HG03095 (cell line): ENCODE measurements around the gene ABITRAM.
"Not testable (repeated sequence)": the region's sequence is repeated elsewhere in the genome, so short reads cannot be mapped to it uniquely, and the experiment has no call there.

ENCODE experiments used
- ATAC-seq: cut with Tn5 transposase; IDR thresholded peaks from one replicate; pipeline ENCODE4 v1.9.1; 2021; ENCODE audit warnings: moderate library complexity; ENCODE audit not compliant: unreplicated experiment

The ABITRAM gene, protein sequence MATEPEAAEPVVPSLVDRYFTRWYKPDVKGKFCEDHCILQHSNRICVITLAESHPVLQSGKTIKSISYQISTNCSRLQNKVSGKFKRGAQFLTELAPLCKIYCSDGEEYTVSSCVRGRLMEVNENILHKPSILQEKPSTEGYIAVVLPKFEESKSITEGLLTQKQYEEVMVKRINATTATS

DNA sequence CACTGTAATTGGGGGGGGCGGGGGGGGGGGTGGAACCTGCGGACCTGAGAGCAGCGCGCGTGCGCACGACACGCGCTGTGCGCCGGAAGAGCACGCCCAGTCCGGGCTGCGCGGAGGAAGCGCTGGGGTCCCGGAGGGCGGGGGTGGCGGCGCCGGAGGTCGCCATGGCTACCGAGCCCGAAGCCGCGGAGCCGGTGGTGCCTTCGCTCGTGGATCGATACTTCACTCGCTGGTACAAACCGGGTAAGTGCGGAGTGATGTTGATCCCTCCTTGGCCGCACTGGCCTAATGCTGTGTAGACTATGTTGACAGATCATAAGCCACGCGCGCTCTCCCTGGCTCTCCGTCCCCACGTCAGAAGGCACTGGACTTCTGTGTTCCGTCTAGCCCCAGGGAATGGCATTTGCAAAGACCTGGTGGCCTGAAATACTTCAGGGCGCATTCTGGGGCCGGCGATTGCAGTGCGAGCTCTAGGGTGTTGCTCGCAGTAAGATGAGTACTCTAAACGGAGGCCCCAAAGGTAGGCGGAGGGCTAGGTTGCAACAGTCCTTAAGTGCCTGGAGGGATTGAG, at the start of gene ABITRAM:
Gene ABITRAM (plus strand): TSS at position 78 of the 571 bp plus-strand sequence. CDS start 87 bp downstream, at position 165.
- peak; percentile 76 for ATAC-seq

DNA sequence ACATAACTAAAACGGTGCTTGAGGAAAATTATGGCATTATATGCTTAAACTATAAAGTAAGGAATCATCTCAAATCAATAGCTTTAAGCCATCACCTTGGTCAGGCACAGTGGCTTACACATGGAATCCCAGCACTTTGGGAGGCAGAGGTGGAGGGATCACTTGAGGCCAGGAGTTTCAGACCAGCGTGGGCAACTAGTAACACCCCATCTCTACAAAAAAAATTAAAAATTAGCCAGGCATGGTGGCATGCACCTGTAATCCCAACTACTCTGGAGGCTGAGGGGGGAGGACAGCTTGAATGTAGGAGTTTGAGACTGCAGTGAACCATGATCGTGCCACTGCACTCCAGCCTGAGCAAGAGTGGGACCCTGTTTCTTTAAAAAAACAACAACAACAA, 49.5 kb upstream of the ABITRAM start:
- ATAC-seq, result no peak

DNA sequence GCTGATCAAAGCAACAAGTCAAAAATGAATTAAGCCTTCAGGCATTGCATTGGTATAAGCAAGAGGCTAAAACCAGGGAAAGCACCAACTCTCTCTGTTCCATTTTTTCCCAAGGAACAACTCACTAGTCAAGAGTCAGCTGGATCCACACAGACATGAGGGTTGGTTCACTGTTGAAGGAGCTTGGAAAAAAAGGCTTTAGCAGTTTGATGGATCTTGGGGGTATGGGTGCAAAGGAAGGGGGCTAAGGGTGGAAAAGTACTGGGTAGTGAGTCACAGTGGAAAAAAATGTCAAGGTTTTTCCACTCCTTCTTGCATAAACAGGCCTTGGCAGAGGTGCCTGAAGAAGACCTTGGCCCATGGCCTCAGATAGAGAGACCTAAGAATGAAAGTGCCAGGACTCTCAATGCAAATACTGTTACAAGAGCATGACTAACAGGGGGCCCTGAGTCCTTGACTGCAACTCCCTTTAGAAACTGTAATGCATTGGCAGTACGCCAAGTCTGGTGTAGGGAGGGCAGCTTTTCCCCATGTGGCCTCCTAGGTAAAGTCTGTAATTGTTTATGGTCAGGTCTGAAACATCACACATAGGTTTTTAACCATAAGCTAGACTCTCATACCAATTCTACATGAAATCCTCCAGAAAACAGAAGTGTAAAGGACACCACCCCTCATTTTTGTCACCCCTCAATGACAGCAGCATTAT, 48.4 kb upstream of the ABITRAM start:
- ATAC-seq, result peak; percentile 99

DNA sequence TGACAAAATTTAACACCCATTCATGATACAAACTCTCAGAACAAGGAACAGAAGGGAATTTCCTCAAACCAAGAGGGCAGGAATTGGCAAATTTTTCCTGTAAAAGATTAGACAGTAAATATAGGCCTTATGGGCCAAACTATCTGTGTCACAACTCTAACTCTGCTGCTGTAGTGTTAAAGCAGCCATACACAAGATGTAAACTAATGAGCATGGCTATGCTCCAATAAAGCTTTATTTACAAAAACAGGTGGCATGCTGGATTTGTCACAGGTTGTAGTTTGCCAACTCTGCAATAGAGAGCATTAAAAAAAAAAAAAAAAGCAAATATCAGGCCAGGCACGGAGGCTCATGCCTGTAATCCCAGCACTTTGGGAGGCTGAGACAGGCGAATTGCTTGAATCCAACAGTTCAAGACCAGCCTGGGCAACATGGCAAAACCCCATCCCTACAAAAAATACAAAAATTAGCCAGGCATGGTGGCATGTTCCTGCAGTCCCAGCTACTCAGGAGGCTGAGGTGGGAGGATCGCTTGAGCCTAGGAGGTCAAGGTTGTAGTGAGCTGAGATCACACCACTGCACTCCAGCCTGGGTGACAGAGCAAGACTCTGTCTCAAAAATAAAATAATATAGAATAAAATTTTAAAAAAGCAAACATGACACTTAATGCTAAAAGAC, 47.5 kb upstream of the ABITRAM start:
- not testable (repeated sequence) for ATAC-seq

DNA sequence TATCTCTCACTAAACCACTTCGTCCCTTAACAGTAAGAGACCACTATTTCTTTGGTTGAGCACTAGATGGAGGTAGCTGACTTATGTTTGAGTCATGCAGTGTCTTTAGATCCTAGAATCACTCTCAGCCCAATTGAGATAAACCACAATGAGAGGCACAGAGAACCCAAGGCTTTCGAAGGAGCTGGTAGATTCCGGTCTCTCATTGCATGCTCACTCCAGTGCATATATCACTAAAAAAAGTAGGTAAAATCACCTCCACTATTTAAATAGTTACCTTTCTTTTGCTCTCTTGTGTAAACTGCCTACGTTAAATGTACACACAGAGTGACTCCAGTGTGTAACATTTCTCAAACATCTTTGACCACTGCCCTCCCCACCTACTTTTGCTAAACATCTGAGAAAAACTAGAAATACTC, 44.5 kb upstream of the ABITRAM start:
- ATAC-seq, result no peak

DNA sequence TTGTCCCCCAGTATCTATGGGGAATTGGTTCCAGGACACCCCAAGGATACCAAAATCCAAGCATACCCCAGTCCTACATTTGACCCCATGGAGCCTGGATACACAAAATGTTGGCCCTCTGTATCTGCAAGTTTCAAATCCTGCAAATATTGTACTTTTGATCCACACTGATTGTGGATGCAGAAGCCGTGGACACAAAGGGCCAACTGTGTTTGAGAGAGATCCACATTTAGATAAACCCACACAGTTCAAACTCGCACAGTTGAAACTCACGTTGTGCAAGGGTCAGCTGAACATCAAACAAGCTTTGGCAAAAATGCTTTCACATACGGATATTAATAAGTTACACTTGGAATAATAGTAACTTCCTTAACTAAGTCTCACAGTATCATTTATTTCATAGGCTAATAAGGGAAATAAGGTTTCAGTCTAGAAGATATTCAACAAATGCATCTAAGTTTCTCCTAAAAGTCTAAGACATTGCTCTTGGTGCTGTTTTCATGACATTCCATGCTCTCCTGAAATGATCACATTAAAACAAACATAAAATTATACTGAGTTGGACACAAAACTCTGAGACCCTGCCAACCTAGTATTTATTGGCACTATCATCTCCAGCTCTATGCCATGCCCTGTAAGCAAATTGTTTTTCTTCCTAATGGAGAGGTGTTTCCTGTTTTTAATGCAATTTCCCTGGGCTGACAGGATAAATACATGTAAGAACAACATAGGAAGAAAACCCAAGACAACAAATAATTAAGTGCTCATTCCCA, 39.8 kb upstream of the ABITRAM start:
- ATAC-seq, result no peak

DNA sequence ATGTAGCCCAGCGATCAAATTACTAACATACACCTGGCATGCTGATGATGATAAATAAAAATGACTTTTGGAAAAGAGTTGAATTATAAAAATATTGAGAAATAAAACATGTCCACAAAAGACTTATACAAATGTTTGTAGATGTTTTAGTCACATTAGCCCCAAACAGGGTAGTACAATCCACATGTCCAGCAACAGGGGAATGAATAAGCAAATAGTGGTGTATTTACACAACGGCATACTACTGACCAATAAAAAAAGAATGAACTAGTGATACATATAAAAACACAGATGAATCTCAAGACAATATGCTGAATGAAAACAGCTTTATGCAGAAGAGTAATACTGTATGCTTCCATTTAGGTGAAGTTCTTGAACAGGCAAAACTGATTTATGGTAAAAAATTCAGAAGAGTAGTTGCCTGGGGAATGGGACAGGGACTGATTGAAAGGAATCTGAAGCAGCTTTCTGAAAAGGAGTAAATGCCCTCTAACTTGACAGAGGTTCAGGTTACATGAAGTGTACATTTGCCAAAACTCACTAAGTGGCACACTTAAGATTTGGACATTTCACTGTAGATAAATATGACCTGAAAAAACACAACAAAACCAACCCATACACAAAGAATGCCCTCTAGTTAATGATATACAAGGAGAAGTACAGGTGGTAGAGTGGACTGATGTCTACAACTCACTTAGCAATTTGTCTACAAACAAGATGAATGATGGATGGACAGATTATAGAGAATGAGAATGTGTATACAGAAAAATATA, 36.7 kb upstream of the ABITRAM start:
- ATAC-seq, result no peak

DNA sequence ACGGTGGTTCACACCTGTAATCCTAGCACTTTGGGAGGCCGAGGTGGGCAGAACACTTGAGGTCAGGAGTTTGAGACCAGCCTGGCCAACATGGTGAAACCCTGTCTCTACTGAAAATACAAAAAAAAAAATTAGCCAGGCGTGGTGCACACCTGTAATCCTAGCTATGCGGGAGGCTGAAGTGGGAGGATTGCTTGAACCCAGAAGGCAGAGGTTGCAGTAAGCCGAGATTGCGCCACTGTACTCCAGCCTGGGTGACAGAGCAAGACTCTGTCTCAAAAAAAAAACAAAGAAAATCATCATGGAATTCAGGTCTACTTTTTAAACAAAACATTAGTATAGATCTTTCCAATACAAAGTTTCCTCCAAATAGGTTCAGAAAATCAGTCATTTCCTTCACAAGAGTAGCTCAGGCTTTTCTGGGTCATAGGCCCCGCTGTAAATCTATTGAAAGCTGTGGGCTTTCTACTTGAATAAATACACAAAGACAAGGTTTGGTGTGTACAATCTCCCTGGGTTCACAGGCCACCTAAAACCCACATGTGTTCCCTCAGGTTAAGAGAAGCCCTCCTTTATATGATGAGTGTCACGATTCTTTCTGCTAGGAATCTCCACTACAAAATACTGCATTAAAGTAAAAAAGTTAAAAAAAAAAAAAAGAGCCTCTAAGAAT, 35.0 kb upstream of the ABITRAM start:
- ATAC-seq, result not testable (repeated sequence)

DNA sequence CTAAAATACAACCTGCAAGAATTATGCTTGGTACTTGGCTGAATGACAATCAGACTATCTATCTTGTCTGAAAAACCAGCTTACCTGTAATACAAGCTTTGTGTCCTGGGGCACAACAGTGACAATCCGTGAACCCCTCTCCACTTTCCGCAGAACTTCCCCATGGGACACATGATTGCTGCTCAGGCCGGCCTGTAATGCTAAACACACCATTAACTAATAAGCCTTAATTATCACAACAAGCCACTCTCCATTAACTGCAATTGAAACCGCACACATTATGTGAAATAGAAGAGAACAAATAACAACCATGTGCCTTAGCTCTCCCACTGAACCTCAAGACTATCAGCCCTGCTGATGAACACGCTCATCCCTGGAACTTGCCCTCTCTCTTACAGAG, 34.0 kb upstream of the ABITRAM start:
- no peak for ATAC-seq

DNA sequence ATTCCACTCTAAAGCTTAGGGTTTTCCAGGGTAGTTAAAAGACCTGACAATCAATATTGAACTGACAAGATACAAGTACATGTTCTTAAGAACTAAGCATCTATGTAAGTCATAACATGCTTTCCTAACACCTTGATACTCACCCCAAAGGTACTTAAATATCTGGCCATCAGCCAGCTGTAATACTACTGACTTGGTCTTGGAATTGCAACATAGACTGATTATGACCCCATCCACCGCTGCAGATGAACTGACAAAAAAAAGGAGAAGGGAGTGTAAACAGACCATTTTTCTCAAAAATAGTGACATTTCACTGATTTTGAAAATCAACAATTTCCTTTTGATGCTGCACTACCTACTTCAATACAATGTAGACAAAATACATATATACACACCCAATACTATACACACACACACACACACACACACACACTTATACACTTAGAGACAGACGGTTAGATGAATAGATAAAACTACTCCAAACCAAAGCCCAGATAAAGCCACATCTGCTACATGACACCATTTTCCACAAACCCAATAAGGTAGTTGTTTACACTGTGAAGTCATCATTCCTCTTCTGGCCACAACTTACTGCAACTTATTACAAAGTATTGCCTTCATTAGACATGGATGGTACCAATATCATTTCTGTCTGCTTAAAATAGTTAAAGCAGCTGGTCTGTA, 30.6 kb upstream of the ABITRAM start:
- no peak for ATAC-seq

DNA sequence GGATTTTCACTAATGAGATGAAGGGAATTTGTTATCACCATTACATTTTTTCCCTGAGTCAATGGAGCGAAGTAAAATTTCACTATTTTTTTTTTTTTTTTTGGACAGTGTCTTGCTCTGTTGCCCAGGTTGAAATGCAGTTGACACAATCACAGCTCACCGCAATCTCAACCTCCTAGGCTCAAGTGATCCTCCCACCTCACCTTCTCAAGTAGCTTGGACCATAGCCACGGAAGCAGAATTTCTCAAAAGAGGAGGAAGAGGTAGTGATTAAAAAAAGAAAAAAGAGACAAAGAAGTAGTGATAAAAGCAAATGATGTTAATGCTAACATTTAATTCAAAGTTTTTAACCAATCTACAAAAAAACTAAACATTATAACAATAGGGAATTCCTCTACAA, 30.0 kb upstream of the ABITRAM start:
- ATAC-seq, result no peak

DNA sequence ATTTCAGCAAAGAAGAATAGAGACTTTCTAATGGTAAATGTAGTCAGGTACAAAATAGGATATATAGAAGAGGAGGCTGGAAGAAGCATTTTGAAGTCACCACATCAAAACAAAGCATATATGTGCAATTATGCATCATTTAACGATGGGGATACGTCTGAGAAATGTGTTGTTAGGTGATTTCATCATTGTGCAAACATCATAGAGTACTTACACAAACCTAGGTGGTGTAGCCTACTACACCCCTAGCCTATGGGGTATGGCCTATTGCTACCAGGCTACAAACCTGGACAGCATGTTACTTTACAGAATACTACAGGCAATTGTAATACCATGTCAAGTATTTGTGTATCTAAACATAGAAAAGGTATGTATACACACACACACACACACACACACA, 28.7 kb upstream of the ABITRAM start:
- ATAC-seq, result no peak

DNA sequence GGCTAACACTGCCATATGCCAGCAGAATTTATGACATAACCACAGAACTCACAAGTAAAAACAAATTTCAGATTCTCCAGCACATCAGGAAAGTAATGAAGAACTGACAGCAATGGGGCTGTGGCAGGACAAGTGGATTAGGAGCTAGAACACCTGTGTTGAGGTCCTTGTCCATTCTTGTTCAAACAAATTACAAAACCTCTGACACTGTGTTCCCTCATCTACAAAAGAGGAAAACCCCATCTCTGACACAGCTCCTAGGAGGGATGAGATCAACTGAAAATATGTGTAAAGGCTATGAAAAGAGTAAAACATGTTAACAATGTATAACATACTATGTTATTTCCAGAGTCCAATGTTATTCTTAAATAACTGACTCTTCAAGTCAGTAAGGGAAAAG, 23.8 kb upstream of the ABITRAM start:
- no peak for ATAC-seq

DNA sequence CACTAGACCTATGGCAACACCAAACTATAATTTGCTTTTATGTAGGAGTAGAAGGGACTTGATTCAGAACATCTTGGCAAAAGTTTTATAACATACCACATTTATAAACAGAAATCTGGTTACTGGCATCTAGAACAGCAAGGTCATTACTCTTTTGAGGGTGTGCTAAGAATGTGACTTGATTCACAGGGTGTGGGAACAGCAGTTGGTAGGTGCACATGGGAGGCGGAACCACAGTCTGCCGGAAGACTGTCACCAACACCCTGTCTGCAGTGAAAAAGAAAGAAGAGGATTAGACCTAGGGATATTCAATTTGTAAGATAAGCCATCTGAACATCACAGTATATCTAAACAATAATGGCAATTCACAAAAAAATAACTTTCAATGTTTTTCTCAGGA, 23.3 kb upstream of the ABITRAM start:
- no peak for ATAC-seq

DNA sequence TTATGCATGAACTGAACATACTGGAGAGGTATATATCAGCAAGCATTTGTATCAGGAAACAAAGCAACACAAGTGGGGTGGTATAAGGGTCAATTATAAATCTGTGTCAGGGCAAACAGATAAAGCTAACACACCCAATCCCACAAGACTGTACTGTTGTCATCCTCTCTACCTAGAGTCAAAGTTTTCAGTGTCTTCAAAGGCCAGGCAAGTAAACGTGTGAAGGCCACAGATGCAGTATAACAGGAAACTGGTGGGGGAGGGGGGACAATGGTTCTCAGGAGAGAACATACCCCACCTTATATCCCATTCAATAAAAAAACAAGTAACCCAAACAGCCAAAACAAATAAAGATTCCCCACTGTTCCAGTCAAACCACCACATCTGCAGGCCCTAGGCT, 22.4 kb upstream of the ABITRAM start:
- no peak for ATAC-seq

DNA sequence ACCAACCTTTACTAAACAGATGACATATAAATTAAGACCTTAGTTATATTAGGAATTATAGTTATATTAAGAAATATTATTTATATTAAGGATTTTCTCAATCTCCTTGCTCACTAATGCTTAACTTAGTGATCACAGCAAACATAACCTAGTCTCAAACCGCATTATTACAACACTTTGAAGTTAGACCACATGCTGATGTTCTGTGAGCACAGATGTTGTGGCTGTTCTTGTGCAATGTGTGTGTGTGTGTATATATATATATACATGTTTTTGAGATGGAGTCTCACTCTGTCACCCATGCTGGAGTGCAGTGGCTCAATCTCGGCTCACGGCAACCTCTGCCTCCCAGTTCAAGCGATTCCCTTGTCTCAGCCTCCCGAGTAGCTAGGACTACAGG, 20.8 kb upstream of the ABITRAM start:
- ATAC-seq, result no peak

DNA sequence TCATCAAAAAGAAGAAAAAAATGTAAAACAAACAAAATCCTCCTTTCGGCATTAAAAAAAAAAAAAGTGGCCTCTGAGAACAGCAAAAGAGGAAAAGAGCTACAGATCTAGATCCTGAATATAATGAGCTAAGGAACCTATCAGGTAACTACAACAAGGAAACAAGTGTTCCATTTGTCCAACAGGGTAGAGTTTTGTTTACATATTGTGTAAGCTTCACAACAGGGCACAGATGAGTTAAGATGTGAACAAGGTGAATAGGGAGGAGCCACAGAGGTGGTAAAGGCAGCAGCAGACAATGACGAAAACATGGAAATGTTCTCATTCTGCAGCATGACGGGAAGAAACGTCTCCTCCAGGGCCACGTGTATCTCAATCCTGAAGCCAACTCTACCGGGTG, 14.7 kb upstream of the ABITRAM start:
- no peak for ATAC-seq

DNA sequence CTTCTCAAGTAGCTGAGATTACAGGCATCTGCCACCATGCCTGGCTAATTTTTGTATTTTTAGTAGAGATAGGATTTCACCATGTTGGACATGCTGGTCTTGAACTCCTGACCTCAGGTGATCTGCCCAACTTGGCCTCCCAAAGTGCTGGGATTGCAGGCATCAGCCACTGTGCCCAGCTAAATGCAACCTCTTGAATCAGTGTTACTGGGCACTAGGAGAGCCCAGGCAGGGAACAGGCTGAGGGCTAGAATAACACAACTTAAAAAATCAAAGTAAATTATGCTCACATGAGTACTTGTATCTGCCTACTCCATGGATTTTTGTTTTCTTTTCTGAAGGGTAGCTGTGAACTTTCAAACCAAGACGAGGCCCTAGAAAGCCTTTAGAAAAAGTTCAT, 13.8 kb upstream of the ABITRAM start:
- ATAC-seq, result not testable (repeated sequence)

DNA sequence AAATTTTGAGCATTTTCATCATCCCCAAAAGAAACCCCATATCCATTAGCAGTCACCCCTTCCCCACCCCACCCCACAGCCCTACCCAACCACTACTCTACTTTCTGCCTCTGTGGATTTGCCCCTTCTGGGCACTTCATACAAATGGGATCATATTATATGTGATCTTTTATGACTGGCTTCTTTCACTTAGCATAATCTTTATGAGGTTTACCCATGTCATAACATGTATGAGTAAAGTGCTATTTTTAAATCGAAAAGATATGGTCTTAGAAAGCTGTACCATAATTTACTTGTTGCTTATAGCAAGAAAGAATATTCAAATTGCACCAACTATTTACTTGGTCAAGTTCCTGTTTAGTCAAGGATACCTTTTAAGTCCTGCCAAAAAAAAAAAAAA, 13.0 kb upstream of the ABITRAM start:
- ATAC-seq, result no peak
